Measurements from ENCODE around the gene FGFBP3. TPM values are rescaled to one million over a fixed set of nuclear protein-coding genes. Genes with fewer than 3 reads are reported as not detected.

Gene FGFBP3
- total RNA-seq, 1 experiment from 2014 or later = 1.2 TPM

DNA sequence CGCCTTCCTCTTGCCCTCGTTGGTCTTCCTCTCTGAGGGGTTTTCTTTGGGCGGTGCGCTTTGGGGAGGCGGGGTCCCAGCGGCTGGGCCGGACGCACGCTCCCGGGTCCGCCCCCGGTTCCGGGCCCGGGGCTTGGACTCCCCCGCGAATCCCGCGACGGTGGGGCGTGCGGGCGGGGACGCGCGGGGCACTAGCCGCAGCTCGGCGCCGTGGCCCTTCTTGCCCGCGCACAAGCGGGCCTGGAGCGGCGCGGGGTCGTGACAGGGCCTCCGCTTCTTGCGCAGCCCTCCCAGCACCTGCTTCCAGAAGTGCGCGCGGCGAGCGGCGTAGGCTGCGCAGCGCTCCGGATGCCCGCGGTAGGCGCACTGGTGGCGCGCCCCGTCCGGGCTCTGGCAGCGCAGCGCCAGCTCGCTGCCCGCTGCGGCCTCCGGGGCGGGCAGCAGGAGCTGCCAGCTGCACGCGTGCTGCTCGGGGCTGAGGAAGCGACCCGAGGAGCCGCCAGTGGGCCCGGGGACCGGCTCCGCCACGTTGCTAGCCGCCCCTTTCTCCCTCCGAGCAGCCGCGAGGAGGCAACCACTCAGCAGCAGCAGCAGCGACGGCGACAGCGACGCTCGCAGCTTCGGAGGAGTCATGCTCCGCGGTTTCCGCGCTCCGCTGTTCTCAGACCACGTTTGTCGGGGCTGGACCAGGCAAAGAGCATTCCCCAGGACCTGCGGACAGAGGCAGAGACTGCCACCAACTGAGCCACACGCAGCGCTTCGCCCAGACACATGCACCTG is 759 bp downstream of the FGFBP3 start (continued):
- TF ChIP-seq, protein P1, sequence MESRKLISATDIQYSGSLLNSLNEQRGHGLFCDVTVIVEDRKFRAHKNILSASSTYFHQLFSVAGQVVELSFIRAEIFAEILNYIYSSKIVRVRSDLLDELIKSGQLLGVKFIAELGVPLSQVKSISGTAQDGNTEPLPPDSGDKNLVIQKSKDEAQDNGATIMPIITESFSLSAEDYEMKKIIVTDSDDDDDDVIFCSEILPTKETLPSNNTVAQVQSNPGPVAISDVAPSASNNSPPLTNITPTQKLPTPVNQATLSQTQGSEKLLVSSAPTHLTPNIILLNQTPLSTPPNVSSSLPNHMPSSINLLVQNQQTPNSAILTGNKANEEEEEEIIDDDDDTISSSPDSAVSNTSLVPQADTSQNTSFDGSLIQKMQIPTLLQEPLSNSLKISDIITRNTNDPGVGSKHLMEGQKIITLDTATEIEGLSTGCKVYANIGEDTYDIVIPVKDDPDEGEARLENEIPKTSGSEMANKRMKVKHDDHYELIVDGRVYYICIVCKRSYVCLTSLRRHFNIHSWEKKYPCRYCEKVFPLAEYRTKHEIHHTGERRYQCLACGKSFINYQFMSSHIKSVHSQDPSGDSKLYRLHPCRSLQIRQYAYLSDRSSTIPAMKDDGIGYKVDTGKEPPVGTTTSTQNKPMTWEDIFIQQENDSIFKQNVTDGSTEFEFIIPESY (IDR thresholded peaks at IDR 0.05; ENCODE audit: extremely low read depth, insufficient replicate concordance, low read length) = no peak
- TF ChIP-seq ZFX (IDR thresholded peaks at IDR 0.05) (peak; percentile 88), JUND (IDR thresholded peaks at IDR 0.05) (no peak; the same call in 1 of the 2 replicates)

DNA sequence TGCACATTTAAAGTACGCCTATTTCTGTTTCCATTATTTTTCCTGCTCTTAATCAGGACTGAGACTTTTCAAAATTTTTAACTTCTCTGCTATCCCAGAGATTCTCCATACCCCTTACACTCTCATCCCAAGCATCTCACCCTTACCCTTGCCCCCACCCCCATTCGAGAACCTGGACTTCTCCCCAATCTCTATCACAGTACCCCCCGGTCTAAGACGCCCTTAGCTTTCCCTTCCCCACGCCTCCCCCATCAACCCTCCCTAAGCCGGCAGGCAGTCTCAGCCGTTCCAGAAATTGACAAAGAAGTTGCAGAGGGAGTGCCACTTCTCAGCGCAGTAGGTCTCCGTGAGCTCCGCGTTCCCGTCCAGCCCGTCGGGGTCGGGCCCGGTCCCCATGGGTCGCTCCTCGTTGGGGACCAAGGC is 1.4 kb downstream of the FGFBP3 start:
- H4K20me1 ChIP-seq (ENCODE audit: insufficient read depth) = no peaks in the 10 kb centered on the region
- ATAC-seq = no peak
- H3K4me2 ChIP-seq (ENCODE audit: low read length) = peak overlapping the region; percentile 100
- peak overlapping the region; percentile 62 to 85 for H3K4me3 ChIP-seq (replicated peaks in 1 of 2; ENCODE audit: low read depth in 1 of 2, low read length in 2 of 2)
- intact Hi-C loops (cut with micrococcal nuclease) = no loop called here
- H2AFZ ChIP-seq (ENCODE audit: low read depth, low read length, poor library complexity, severe bottlenecking) = peak overlapping the region; percentile 8
- RAD21 ChIA-PET (ENCODE audit: low non-redundant PET in 1 of 2, low total read pairs in 2 of 2, uncharacterized antibody in 2 of 2, unreplicated experiment in 2 of 2) = interaction anchor here in 1 of 2 experiments (1.0 kb wide), 1 partner anchor 51 kb away, joined by 3 read pairs; no protein-coding TSS in a partner anchor
- no peaks in the 10 kb centered on the region for H3K9me3 ChIP-seq (ENCODE audit: control insufficient read depth in 1 of 2, insufficient read depth in 1 of 2, low read depth in 1 of 2, low read length in 2 of 2)
- no peaks in the 10 kb centered on the region for H3K9me2 ChIP-seq (ENCODE audit: insufficient read depth)
- H3K9ac ChIP-seq (ENCODE audit: low read length) = peak overlapping the region; percentile 69
- H3K4me1 ChIP-seq (ENCODE audit: control insufficient read depth in 1 of 2, insufficient read depth in 2 of 2, low read length in 2 of 2) = peaks cover 8 to 23% of the 10 kb centered on the region in 2 experiments; a peak in 3 of 4 replicates
- H3K27me3 ChIP-seq (ENCODE audit: insufficient read depth, low read length) = no peaks in the 10 kb centered on the region
- H3K36me3 ChIP-seq (ENCODE audit: control insufficient read depth in 1 of 2, insufficient read depth in 2 of 2, low read length in 2 of 2) = no peaks in the 10 kb centered on the region
- CTCF ChIA-PET = interaction anchor here (3.1 kb wide), 1 partner anchor 149 kb away, joined by 18 read pairs; no protein-coding TSS in a partner anchor
- TF ChIP-seq CBX3 (IDR thresholded peaks at IDR 0.05; ENCODE audit: low read depth) = no peak
- no peak for TF ChIP-seq ZNF274 (IDR thresholded peaks at IDR 0.05; ENCODE audit: low read depth, low read length)
- TF ChIP-seq SRF (IDR thresholded peaks at IDR 0.05; ENCODE audit: low read depth) = no peak
- TF ChIP-seq, protein P2, sequence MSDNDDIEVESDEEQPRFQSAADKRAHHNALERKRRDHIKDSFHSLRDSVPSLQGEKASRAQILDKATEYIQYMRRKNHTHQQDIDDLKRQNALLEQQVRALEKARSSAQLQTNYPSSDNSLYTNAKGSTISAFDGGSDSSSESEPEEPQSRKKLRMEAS (IDR thresholded peaks at IDR 0.05) = no peak
- POLR2A ChIA-PET = no interaction called here
- BruUV-seq (replicated peaks) = no TSS peak
- no peak for DNase-seq (ENCODE audit: low read depth, low spot score)
- peak overlapping the region; percentile 69; the same call in 1 of the 2 replicates for H3K27ac ChIP-seq (ENCODE audit: low read depth, low read length)
- no peaks in the 10 kb centered on the region for H3K79me2 ChIP-seq (ENCODE audit: insufficient read depth, low read length)

Data from HCT116 (cell line).